Measurements from ENCODE around the gene CDH12.

GRCh38 chr5:21823076-21823574 is 1030.0 kb downstream of the CDH12 start:
- TF ChIP-seq CTCF (IDR thresholded peaks at IDR 0.05), result no peak
- no peak for TF ChIP-seq POLR2A (IDR thresholded peaks at IDR 0.05)

Data from lower leg skin (tissue), 3 donors.